Measurements from ENCODE around the gene HSPB6. TPM values are rescaled to one million over a fixed set of nuclear protein-coding genes. Genes with fewer than 3 reads are reported as not detected.

The HSPB6 gene
- total RNA-seq, 4 donors from 2014 or later: 1.7 to 21.9 (median 3.6) TPM

GRCh38 chr19:35757749-35758608 is 1.1 kb upstream of the HSPB6 start, which contains the start of gene PROSER3:
Gene PROSER3, plus strand, starts transcription at chr19:35758176. Its CDS starts 40 bp downstream, at chr19:35758216.
- H3K36me3 ChIP-seq: peaks cover 2 to 47% (median 15%) of the 10 kb centered on the region in 3 donors
- H3K4me1 ChIP-seq: peaks cover 32 to 53% (median 37%) of the 10 kb centered on the region in 3 donors
- no peaks in the 10 kb centered on the region for H3K9me3 ChIP-seq
- WGBS, 2 donors: 1 to 2% methylated on average over 16 to 26 of the region's 53 CpGs
- TF ChIP-seq CTCF (IDR thresholded peaks at IDR 0.05) (peak in 1 of 6 experiments; percentile 7), POLR2A (IDR thresholded peaks at IDR 0.05) (peak in 3 of 4 donors; percentile 60 to 75 (median 71))
- peak within 1 kb of the TSS; percentile 69 to 94 (median 91) for H3K4me3 ChIP-seq
- peak; percentile 97 for DNase-seq
- no peaks in the 10 kb centered on the region for H3K27me3 ChIP-seq
- intact Hi-C loops (cut with DNase I): no loop called here
- H3K27ac ChIP-seq: peak within 1 kb of the TSS; percentile 93 to 98 (median 96)

DNA sequence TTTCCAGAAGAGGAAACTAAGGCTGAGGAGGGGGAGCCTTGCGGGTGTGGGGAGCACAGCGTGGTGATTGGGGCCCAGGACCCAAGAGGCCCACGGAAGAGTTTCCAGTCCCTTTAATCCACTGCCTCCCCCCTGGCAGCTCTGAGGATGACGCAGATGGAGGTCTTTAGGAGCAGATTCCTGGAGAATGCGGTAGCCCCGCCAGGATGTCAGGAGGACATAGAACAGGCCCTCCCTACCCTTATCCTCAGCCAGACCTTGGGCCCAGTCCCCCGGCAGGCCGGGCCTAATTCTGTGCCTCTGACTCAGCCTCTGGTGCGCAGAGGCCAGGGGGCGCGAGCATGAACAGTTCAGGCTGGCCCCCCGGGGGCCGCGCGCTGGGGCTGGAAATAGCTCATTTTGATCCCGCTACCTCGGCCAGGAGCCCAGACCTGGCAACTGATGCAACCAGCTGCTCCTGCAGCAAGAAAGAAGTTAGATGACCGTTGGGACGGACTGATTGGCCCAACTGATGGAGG is 461 bp upstream of the HSPB6 start:
- Histone ChIP-seq H3K4me1 (peaks cover 32 to 53% (median 37%) of the 10 kb centered on the region in 3 donors), H3K27me3 (no peaks in the 10 kb centered on the region), H3K36me3 (peaks cover 8 to 48% (median 21%) of the 10 kb centered on the region in 3 donors), H3K9me3 (no peaks in the 10 kb centered on the region), H3K4me3 (peak overlapping the region; percentile 69 to 94 (median 91)), H3K27ac (peak overlapping the region; percentile 93 to 98 (median 96))
- intact Hi-C loops (cut with DNase I): no loop called here
- TF ChIP-seq POLR2A (IDR thresholded peaks at IDR 0.05) (no peak), CTCF (IDR thresholded peaks at IDR 0.05) (no peak)
- no peak for DNase-seq
- 5 to 20% methylated on average over 1 to 16 of the region's 19 CpGs for WGBS, 2 donors

- TF ChIP-seq CTCF (IDR thresholded peaks at IDR 0.05): no peak
- no peak for TF ChIP-seq POLR2A (IDR thresholded peaks at IDR 0.05)
- no peaks in the 10 kb centered on the region for H3K27me3 ChIP-seq
- peaks cover 8 to 43% (median 21%) of the 10 kb centered on the region in 3 donors for H3K36me3 ChIP-seq
- DNase-seq: no peak
- H3K4me1 ChIP-seq: peaks cover 32 to 53% (median 37%) of the 10 kb centered on the region in 3 donors
- no peaks in the 10 kb centered on the region for H3K9me3 ChIP-seq
- WGBS, 2 donors: 20 to 50% methylated on average over 14 to 33 of the region's 74 CpGs
- H3K4me3 ChIP-seq: peak overlapping the region; percentile 27 to 94 (median 78)
- H3K27ac ChIP-seq: peak overlapping the region; percentile 93 to 98 (median 96)
- intact Hi-C loops (cut with DNase I): no loop called here
Observed at GRCh38 chr19:35755550-35756376, 1.1 kb downstream of the HSPB6 start.

DNA sequence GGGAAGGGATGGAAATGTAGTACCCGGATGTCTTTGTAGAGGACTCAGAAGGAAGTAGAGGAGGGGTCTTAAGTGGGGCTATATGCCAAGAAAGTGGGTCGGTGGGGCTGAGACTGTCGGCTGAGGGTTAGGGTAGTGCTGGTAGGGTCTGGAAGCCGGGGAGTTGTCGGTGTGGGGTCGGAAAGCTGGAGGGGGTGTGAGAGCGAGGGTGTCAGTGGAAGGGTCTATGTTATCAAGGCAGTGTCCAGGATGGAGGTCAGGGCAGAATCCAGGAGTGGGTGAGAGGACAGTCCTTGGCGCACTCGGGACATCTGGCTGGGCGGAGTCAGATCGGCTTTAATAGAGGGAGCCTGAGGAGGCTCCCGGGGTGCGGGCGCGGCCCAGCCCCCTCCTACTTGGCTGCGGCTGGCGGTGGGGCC is 1.7 kb downstream of the HSPB6 start:
- no peaks in the 10 kb centered on the region for H3K27me3 ChIP-seq
- no peaks in the 10 kb centered on the region for H3K9me3 ChIP-seq
- H3K27ac ChIP-seq: peak overlapping the region; percentile 93 to 98 (median 96)
- peaks cover 8 to 37% (median 21%) of the 10 kb centered on the region in 3 donors for H3K36me3 ChIP-seq
- TF ChIP-seq POLR2A (IDR thresholded peaks at IDR 0.05) (no peak), CTCF (IDR thresholded peaks at IDR 0.05) (no peak)
- H3K4me3 ChIP-seq: peak overlapping the region; percentile 27 to 94 (median 78)
- no peak for DNase-seq
- peaks cover 34 to 55% (median 37%) of the 10 kb centered on the region in 3 donors for H3K4me1 ChIP-seq
- 32 to 61% methylated on average over 12 to 17 of the region's 17 CpGs for WGBS, 2 donors
- intact Hi-C loops (cut with DNase I): no loop called here

Data from esophagus squamous epithelium (tissue), 5 donors.